GM12878 (cell line): ENCODE measurements around the gene RNPEP. TPM values are rescaled to one million over a fixed set of nuclear protein-coding genes. Genes with fewer than 3 reads are reported as not detected.

Source experiments
- ATAC-seq: fragments of 200-7000 bp; cut with Tn5 transposase; 3 replicates; pipeline ENCODE4 v1.9.1; 2020; ENCODE audit warnings: mild to moderate bottlenecking, moderate library complexity
- BruUV-seq: library from RNA; stranded (reverse); fragments of 400-500 nt; replicated peaks from 2 replicates; lab custom pipeline; 2021; lab: Mats Ljungman, UMichigan
- CTCF ChIA-PET: fragments of 300-600 bp; sonication (Branson Sonifier 250); formaldehyde crosslinking; extraction: SDS; loops from one replicate; lab custom pipeline; 2021; ENCODE audit warnings: inconsistent platforms; lab: Yijun Ruan, JAX
- POLR2A ChIA-PET: fragments of 350-600 bp; formaldehyde crosslinking; extraction: SDS; loops from one replicate; lab custom pipeline; 2021; ENCODE audit warnings: inconsistent platforms; lab: Charles Lee
- RAD21 ChIA-PET: fragments of 300-600 bp; sonication (Branson Sonifier 250); formaldehyde crosslinking; loops from one replicate; lab custom pipeline; 2023; ENCODE audit warnings: antibody characterized with exemption; ENCODE audit not compliant: unreplicated experiment; lab: Charles Lee
- SMC1A ChIA-PET: fragments of 300-600 bp; sonication (Branson Sonifier 250); formaldehyde crosslinking; loops from one replicate; lab custom pipeline; 2023; ENCODE audit not compliant: unreplicated experiment, uncharacterized antibody; lab: Charles Lee
- DNase-seq: peaks from one replicate; pipeline ENCODE4 v3.0.0-alpha.2; 2011; ENCODE audit warnings: low read depth, low spot score
- FAIRE-seq: peaks from 3 replicates; lab custom pipeline; 2011; peaks lifted over from hg19 to GRCh38; lab: Jason Lieb, UNC
- H2AFZ ChIP-seq: 2 replicates; pipeline ENCODE4 v1.6.0; 2011; ENCODE audit warnings: low read depth, low read length, control low read depth; ENCODE audit not compliant: control insufficient read depth
- H3K27ac ChIP-seq: 2 replicates; pipeline ENCODE4 v1.5.1; 2011; ENCODE audit warnings: control low read depth; ENCODE audit not compliant: control insufficient read depth, insufficient read depth
- H3K27me3 ChIP-seq, 2 experiments: replicated peaks in 1 of 2; 2 replicates each; pipeline versions ENCODE4 v1.6.0 to v1.6.1; 2011; ENCODE audit warnings: low read length in 1 of 2; ENCODE audit not compliant: control insufficient read depth in 2 of 2, insufficient read depth in 2 of 2
- H3K36me3 ChIP-seq, 2 experiments: 2 replicates each; pipeline ENCODE4 v1.5.1; 2011; ENCODE audit warnings: low read length in 1 of 2; ENCODE audit not compliant: control insufficient read depth in 2 of 2, insufficient read depth in 2 of 2
- H3K4me1 ChIP-seq: 2 replicates; pipeline ENCODE4 v1.6.1; 2011; ENCODE audit warnings: mild to moderate bottlenecking, low read length, moderate library complexity, mixed read lengths; ENCODE audit not compliant: control insufficient read depth, insufficient read depth
- H3K4me2 ChIP-seq: 2 replicates; pipeline ENCODE4 v1.6.0; 2011; ENCODE audit warnings: control low read depth; ENCODE audit not compliant: control insufficient read depth, insufficient read depth
- H3K4me3 ChIP-seq: fragments of 200-600 bp; sonication (generic); 2 replicates; pipeline ENCODE4 v1.5.1; 2016
- H3K79me2 ChIP-seq: 2 replicates; pipeline ENCODE4 v1.6.0; 2011; ENCODE audit warnings: low read length; ENCODE audit not compliant: control insufficient read depth, insufficient read depth
- H3K9ac ChIP-seq: 2 replicates; pipeline ENCODE4 v1.8.0; 2011; ENCODE audit warnings: low read length, control low read depth, mixed read lengths; ENCODE audit not compliant: control insufficient read depth, insufficient read depth
- H3K9me3 ChIP-seq: replicated peaks from 3 replicates; pipeline ENCODE4 v1.5.1; 2011; ENCODE audit warnings: mild to moderate bottlenecking, low read length; ENCODE audit not compliant: control insufficient read depth, insufficient read depth
- H4K20me1 ChIP-seq: 2 replicates; pipeline ENCODE4 v1.6.0; 2011; ENCODE audit not compliant: control insufficient read depth, insufficient read depth
- CHD4 ChIP-seq: fragments of 200-600 bp; sonication (generic); IDR thresholded peaks from 2 replicates; pipeline ENCODE4 v1.6.1; 2016; ENCODE audit warnings: mild to moderate bottlenecking
- CREB1 ChIP-seq: IDR thresholded peaks from 2 replicates; pipeline ENCODE4 v1.6.1; 2012; ENCODE audit warnings: low read depth, mild to moderate bottlenecking, inconsistent platforms
- ESRRA ChIP-seq: IDR thresholded peaks from 2 replicates; pipeline ENCODE4 v1.6.1; 2012; ENCODE audit warnings: mild to moderate bottlenecking, low read length, improper control_type of control experiment
- LARP7 ChIP-seq: fragments of 450-650 bp; IDR thresholded peaks from 2 replicates; pipeline ENCODE4 v1.6.1; 2017; ENCODE audit warnings: mild to moderate bottlenecking
- MAX ChIP-seq: IDR thresholded peaks from 2 replicates; pipeline ENCODE4 v1.6.1; 2012; ENCODE audit warnings: low read depth, low read length, improper control_type of control experiment
- MEF2B ChIP-seq: fragments of 450-650 bp; IDR thresholded peaks from 2 replicates; pipeline ENCODE4 v1.6.1; 2018; ENCODE audit warnings: mild to moderate bottlenecking, moderate library complexity; ENCODE audit not compliant: partially characterized antibody, poor library complexity, severe bottlenecking
- PAX5 ChIP-seq: IDR thresholded peaks from 2 replicates; pipeline ENCODE4 v1.6.1; 2011; ENCODE audit warnings: low read depth, low read length, borderline replicate concordance
- RAD51 ChIP-seq: fragments of 450-650 bp; IDR thresholded peaks from 2 replicates; pipeline ENCODE4 v1.6.1; 2016; ENCODE audit warnings: moderate library complexity, mild to moderate bottlenecking, inconsistent platforms
- RUNX3 ChIP-seq: IDR thresholded peaks from 2 replicates; pipeline ENCODE4 v1.6.1; 2012; ENCODE audit warnings: low read length, inconsistent platforms
- STAT1 ChIP-seq: fragments of 450-650 bp; conservative IDR thresholded peaks from 2 replicates; pipeline ENCODE4 v1.6.1; 2014; ENCODE audit warnings: antibody characterized with exemption, mild to moderate bottlenecking
- WGBS: methylation state at CpG from one replicate; pipeline ENCODE4 v1.1.6; 2016; ENCODE audit warnings: low lambda C conversion rate; ENCODE audit not compliant: insufficient replicate concordance, insufficient coverage; ENCODE audit errors: missing lambda C conversion rate; 5-methylcytosine and 5-hydroxymethylcytosine counted together
- in situ Hi-C: fragments of 300-500 bp; cut with MboI; formaldehyde crosslinking; loops from 9 replicates; pipeline ENCODE4 v1.14.3; 2018; ENCODE audit warnings: mixed read lengths
- intact Hi-C: fragments of 100-400 bp; cut with micrococcal nuclease; formaldehyde crosslinking; loops from one replicate; pipeline ENCODE4 v1.14.2; 2022; ENCODE audit not compliant: unreplicated experiment
- polyA plus RNA-seq, 11 experiments: library from polyadenylated mRNA; depleted of rRNA in 4 of 11; unstranded in 6 of 11; stranded (reverse) in 5 of 11; fragments of >200 nt; fragmentation: Nextera tagmentation in 4 of 11; fragmentation: Illumina TruSeq in 1 of 11; extraction: Ambion mirVana in 4 of 11; extraction: Trizol in 1 of 11; gene quantifications; 1 replicate in 1 of 11; 2 replicates in 10 of 11; pipeline versions ENCODE4 v1.2.1 to v1.2.3, GENCODE V29; 2011 to 2016; ENCODE audit warnings: inconsistent platforms in 2 of 11, missing spikeins in 2 of 11, low read depth in 1 of 11
- total RNA-seq, 4 experiments: library from RNA; depleted of rRNA in 3 of 4; stranded (reverse); fragments of >200 nt in 3 of 4; fragmentation: Illumina TruSeq in 1 of 4; extraction: Trizol in 1 of 4; gene quantifications; 2 replicates each; pipeline versions ENCODE4 v1.2.1 to v1.2.3, GENCODE V29; 2013 to 2021
- TF ChIP-seq, protein P1 (sequence below): fragments of 450-650 bp; formaldehyde crosslinking; IDR thresholded peaks from 2 replicates; pipeline ENCODE4 v1.4.0; 2022; ENCODE audit warnings: mild to moderate bottlenecking, moderate library complexity
- TF ChIP-seq, protein P2 (sequence below): fragments of 450-650 bp; IDR thresholded peaks from 2 replicates; pipeline ENCODE4 v1.6.1; 2018; ENCODE audit warnings: borderline replicate concordance, mild to moderate bottlenecking; ENCODE audit not compliant: partially characterized antibody

RNPEP gene
- total and polyA plus RNA-seq, 10 of the 15 experiments (the other 5 are each of a cell fraction or from before 2014, with no cell fraction given): 18.3 to 68.2 (median 44.6) TPM

- Histone ChIP-seq H3K27me3 (peaks cover 0 to 3% of the 10 kb centered on the region in 2 experiments; a peak in 1 of 4 replicates), H3K4me1 (no peaks in the 10 kb centered on the region), H3K27ac (no peak overlapping the region), H3K9ac (no peak overlapping the region), H3K4me2 (no peak overlapping the region), H2AFZ (no peak overlapping the region)
- DNase-seq (no peak), FAIRE-seq (no peak)
- ChIA-PET RAD21 (no interaction called here), CTCF (no interaction called here)
- BruUV-seq: no TSS peak
- TF ChIP-seq RUNX3 (no peak), CREB1 (no peak), RAD51 (no peak), STAT1 (no peak), MAX (no peak), PAX5 (no peak), MEF2B (no peak), ESRRA (no peak), CHD4 (no peak), LARP7 (no peak)
- TF ChIP-seq, protein P1, sequence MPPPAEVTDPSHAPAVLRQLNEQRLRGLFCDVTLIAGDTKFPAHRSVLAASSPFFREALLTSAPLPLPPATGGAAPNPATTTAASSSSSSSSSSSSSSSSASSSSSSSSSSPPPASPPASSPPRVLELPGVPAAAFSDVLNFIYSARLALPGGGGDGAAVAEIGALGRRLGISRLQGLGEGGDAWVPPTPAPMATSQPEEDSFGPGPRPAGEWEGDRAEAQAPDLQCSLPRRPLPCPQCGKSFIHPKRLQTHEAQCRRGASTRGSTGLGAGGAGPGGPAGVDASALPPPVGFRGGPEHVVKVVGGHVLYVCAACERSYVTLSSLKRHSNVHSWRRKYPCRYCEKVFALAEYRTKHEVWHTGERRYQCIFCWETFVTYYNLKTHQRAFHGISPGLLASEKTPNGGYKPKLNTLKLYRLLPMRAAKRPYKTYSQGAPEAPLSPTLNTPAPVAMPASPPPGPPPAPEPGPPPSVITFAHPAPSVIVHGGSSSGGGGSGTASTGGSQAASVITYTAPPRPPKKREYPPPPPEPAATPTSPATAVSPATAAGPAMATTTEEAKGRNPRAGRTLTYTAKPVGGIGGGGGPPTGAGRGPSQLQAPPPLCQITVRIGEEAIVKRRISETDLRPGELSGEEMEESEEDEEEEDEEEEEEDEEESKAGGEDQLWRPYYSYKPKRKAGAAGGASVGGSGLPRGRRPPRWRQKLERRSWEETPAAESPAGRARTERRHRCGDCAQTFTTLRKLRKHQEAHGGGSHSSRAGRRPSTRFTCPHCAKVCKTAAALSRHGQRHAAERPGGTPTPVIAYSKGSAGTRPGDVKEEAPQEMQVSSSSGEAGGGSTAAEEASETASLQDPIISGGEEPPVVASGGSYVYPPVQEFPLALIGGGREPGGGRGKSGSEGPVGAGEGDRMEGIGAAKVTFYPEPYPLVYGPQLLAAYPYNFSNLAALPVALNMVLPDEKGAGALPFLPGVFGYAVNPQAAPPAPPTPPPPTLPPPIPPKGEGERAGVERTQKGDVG: no peak
- TF ChIP-seq, protein P2, sequence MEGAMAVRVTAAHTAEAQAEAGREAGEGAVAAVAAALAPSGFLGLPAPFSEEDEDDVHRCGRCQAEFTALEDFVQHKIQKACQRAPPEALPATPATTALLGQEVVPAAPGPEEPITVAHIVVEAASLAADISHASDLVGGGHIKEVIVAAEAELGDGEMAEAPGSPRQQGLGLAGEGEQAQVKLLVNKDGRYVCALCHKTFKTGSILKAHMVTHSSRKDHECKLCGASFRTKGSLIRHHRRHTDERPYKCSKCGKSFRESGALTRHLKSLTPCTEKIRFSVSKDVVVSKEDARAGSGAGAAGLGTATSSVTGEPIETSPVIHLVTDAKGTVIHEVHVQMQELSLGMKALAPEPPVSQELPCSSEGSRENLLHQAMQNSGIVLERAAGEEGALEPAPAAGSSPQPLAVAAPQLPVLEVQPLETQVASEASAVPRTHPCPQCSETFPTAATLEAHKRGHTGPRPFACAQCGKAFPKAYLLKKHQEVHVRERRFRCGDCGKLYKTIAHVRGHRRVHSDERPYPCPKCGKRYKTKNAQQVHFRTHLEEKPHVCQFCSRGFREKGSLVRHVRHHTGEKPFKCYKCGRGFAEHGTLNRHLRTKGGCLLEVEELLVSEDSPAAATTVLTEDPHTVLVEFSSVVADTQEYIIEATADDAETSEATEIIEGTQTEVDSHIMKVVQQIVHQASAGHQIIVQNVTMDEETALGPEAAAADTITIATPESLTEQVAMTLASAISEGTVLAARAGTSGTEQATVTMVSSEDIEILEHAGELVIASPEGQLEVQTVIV: no peak
- TF ChIP-seq, all 136 proteins: peak for 0
- POLR2A ChIA-PET: no interaction called here
- ATAC-seq: no peak
- Histone ChIP-seq H3K36me3 (no peaks in the 10 kb centered on the region), H3K9me3 (no peaks in the 10 kb centered on the region), H4K20me1 (no peaks in the 10 kb centered on the region), H3K4me3 (no peak overlapping the region), H3K79me2 (no peaks in the 10 kb centered on the region)
- in situ Hi-C loops: no loop called here
- intact Hi-C loops: no loop called here
- SMC1A ChIA-PET: no interaction called here
- WGBS: 42% methylated on average over 3 of the region's 3 CpGs
These were observed 63.8 kb downstream of the RNPEP start for GRCh38 chr1:202046227-202046626.
